SK-N-SH (cell line): ENCODE measurements around the gene EPOP. TPM values are rescaled to one million over a fixed set of nuclear protein-coding genes. Genes with fewer than 3 reads are reported as not detected.
A peak's percentile ranks its signal among the peaks of the same experiment; 100 is the strongest.

ENCODE experiments used
- CTCF ChIA-PET: fragments of 300-600, 350-600 bp; formaldehyde crosslinking; extraction: SDS; loops from one replicate; lab custom pipeline; 2021; lab: Yijun Ruan, JAX
- POLR2A ChIA-PET: fragments of 350-600 bp; sonication (Branson Sonifier 250); formaldehyde crosslinking; extraction: SDS; loops from one replicate; lab custom pipeline; 2020; ENCODE audit warnings: antibody characterized with exemption, inconsistent platforms; lab: Yijun Ruan, JAX
- DNase-seq: peaks from one replicate; pipeline ENCODE4 v3.0.0; 2012
- H2AFZ ChIP-seq: fragments of 200-600 bp; sonication (generic); 2 replicates; pipeline ENCODE4 v1.8.1; 2016; ENCODE audit warnings: antibody characterized with exemption, mild to moderate bottlenecking, low read depth
- H3F3A ChIP-seq: fragments of 200-600 bp; sonication (generic); replicated peaks from 2 replicates; pipeline ENCODE3; 2016; ENCODE audit warnings: antibody characterized with exemption, mild to moderate bottlenecking; ENCODE audit not compliant: insufficient read depth
- H3K27ac ChIP-seq, 2 experiments: fragments of 200-500 bp in 1 of 2; fragments of 200-600 bp in 1 of 2; sonication (Bioruptor generic) in 1 of 2; sonication (generic), shearing (Covaris generic) in 1 of 2; 2 replicates each; pipeline versions ENCODE4 v1.5.1 to v1.6.1; 2014 to 2016; ENCODE audit warnings: low read depth in 2 of 2, inconsistent platforms in 1 of 2, low read length in 1 of 2, mild to moderate bottlenecking in 1 of 2, mixed read lengths in 1 of 2
- H3K27me3 ChIP-seq: fragments of 200-600 bp; sonication (generic), shearing (Covaris generic); 2 replicates; pipeline ENCODE4 v1.6.1; 2016; ENCODE audit warnings: mixed run types; ENCODE audit not compliant: insufficient read depth
- H3K36me3 ChIP-seq, 2 experiments: fragments of 200-500 bp in 1 of 2; fragments of 200-600 bp in 1 of 2; sonication (Bioruptor generic) in 1 of 2; sonication (generic) in 1 of 2; replicated peaks in 1 of 2; 2 replicates each; pipeline versions ENCODE3 to v1.5.1; 2014 to 2016; ENCODE audit warnings: low read length in 1 of 2, mild to moderate bottlenecking in 1 of 2; ENCODE audit not compliant: insufficient read depth in 2 of 2, control insufficient read depth in 1 of 2
- H3K4me1 ChIP-seq, 2 experiments: fragments of 200-500 bp in 1 of 2; fragments of 200-600 bp in 1 of 2; sonication (Bioruptor generic) in 1 of 2; sonication (generic), shearing (Covaris generic) in 1 of 2; 2 replicates each; pipeline versions ENCODE4 v1.5.1 to v1.6.1; 2014 to 2016; ENCODE audit warnings: low read depth in 1 of 2, low read length in 1 of 2, mixed run types in 1 of 2; ENCODE audit not compliant: insufficient read depth in 2 of 2, control insufficient read depth in 1 of 2
- H3K4me2 ChIP-seq: fragments of 200-600 bp; sonication (generic), shearing (Covaris generic); 2 replicates; pipeline ENCODE4 v1.6.1; 2017; ENCODE audit warnings: mixed run types
- H3K4me3 ChIP-seq, 2 experiments: fragments of 200-500 bp in 1 of 2; fragments of 200-600 bp in 1 of 2; sonication (Bioruptor generic) in 1 of 2; sonication (generic), shearing (Covaris generic) in 1 of 2; 2 replicates each; pipeline versions ENCODE4 v1.5.1 to v1.8.1; 2014 to 2016; ENCODE audit warnings: low read depth in 2 of 2, inconsistent platforms in 1 of 2, low read length in 1 of 2, mild to moderate bottlenecking in 1 of 2, mixed read lengths in 1 of 2, moderate library complexity in 1 of 2
- H3K79me2 ChIP-seq: fragments of 200-600 bp; sonication (generic); 2 replicates; pipeline ENCODE4 v1.8.1; 2017; ENCODE audit warnings: mild to moderate bottlenecking; ENCODE audit not compliant: insufficient read depth
- H3K9ac ChIP-seq: fragments of 200-600 bp; sonication (generic); 2 replicates; pipeline ENCODE4 v1.6.1; 2017; ENCODE audit warnings: mixed run types
- H3K9me2 ChIP-seq: fragments of 200-600 bp; sonication (generic); 2 replicates; pipeline ENCODE4 v1.6.1; 2017; ENCODE audit warnings: mixed run types
- H3K9me3 ChIP-seq: fragments of 200-600 bp; sonication (generic); 2 replicates; pipeline ENCODE4 v1.6.1; 2017; ENCODE audit warnings: mixed run types, mild to moderate bottlenecking, moderate library complexity
- H4K20me1 ChIP-seq: fragments of 200-600 bp; sonication (generic); 2 replicates; pipeline ENCODE4 v1.6.1; 2017; ENCODE audit warnings: mild to moderate bottlenecking, mixed run types; ENCODE audit not compliant: insufficient read depth
- CHD2 ChIP-seq: fragments of 150-350 bp; IDR thresholded peaks from 2 replicates; pipeline ENCODE4 v1.6.1; 2018; ENCODE audit warnings: low read length; ENCODE audit not compliant: partially characterized antibody
- CTCF ChIP-seq: fragments of 200-600 bp; sonication (generic); IDR thresholded peaks from 2 replicates; pipeline ENCODE4 v1.6.1; 2017; ENCODE audit warnings: antibody characterized with exemption, mild to moderate bottlenecking, moderate library complexity
- FOSL2 ChIP-seq: IDR thresholded peaks from 2 replicates; pipeline ENCODE4 v1.4.0; 2012; ENCODE audit warnings: low read depth, mild to moderate bottlenecking, moderate library complexity, borderline replicate concordance
- FOXM1 ChIP-seq: IDR thresholded peaks from 2 replicates; pipeline ENCODE4 v1.4.0; 2012; ENCODE audit warnings: low read depth, mild to moderate bottlenecking
- GABPA ChIP-seq: IDR thresholded peaks from 2 replicates; pipeline ENCODE4 v1.4.0; 2012; ENCODE audit warnings: low read depth, mild to moderate bottlenecking
- GATA2 ChIP-seq: sonication (generic); formaldehyde crosslinking; IDR thresholded peaks from 2 replicates; pipeline ENCODE4 v1.5.0; 2020; ENCODE audit warnings: mild to moderate bottlenecking, missing genetic modification reagents
- IRF3 ChIP-seq: fragments of 150-350 bp; IDR thresholded peaks from 2 replicates; pipeline ENCODE4 v1.6.1; 2016; ENCODE audit warnings: mild to moderate bottlenecking, low read depth, low read length
- JUND ChIP-seq: IDR thresholded peaks from 2 replicates; pipeline ENCODE4 v1.4.0; 2012
- MEF2A ChIP-seq: IDR thresholded peaks from 2 replicates; pipeline ENCODE4 v1.4.0; 2012; ENCODE audit warnings: low read depth, borderline replicate concordance
- MXI1 ChIP-seq: IDR thresholded peaks from 2 replicates; pipeline ENCODE4 v1.6.1; 2012; ENCODE audit warnings: mild to moderate bottlenecking, low read depth, low read length, improper control_type of control experiment
- NFIC ChIP-seq: IDR thresholded peaks from 2 replicates; pipeline ENCODE4 v1.4.0; 2012; ENCODE audit warnings: borderline replicate concordance
- PBX3 ChIP-seq: IDR thresholded peaks from 2 replicates; pipeline ENCODE4; 2012
- POLR2AphosphoS5 ChIP-seq: IDR thresholded peaks from 2 replicates; pipeline ENCODE4 v1.6.1; 2012; ENCODE audit warnings: low read depth, low read length
- RAD21 ChIP-seq: IDR thresholded peaks from 2 replicates; pipeline ENCODE4 v1.6.1; 2012; ENCODE audit warnings: mild to moderate bottlenecking, low read length
- RCOR1 ChIP-seq: fragments of 150-350 bp; IDR thresholded peaks from 2 replicates; pipeline ENCODE4 v1.6.1; 2017; ENCODE audit warnings: antibody characterized with exemption, low read length
- RXRA ChIP-seq: IDR thresholded peaks from 2 replicates; pipeline ENCODE4 v1.4.0; 2012; ENCODE audit warnings: low read depth, mild to moderate bottlenecking, borderline replicate concordance
- SIN3A ChIP-seq: IDR thresholded peaks from 2 replicates; pipeline ENCODE4 v1.6.1; 2012; ENCODE audit warnings: low read depth, mild to moderate bottlenecking, low read length, moderate library complexity, borderline replicate concordance
- SMC3 ChIP-seq: IDR thresholded peaks from 2 replicates; pipeline ENCODE4 v1.6.1; 2012; ENCODE audit warnings: low read depth, low read length, improper control_type of control experiment
- TAF1 ChIP-seq: IDR thresholded peaks from 2 replicates; pipeline ENCODE4 v1.6.1; 2012; ENCODE audit warnings: low read depth, mild to moderate bottlenecking, low read length, moderate library complexity, borderline replicate concordance
- TCF12 ChIP-seq: IDR thresholded peaks from 2 replicates; pipeline ENCODE4 v1.4.0; 2012
- TEAD4 ChIP-seq: IDR thresholded peaks from 2 replicates; pipeline ENCODE4 v1.4.0; 2012; ENCODE audit warnings: mild to moderate bottlenecking, borderline replicate concordance; ENCODE audit not compliant: insufficient read depth
- USF2 ChIP-seq: fragments of 150-350 bp; IDR thresholded peaks from 2 replicates; pipeline ENCODE4 v1.6.1; 2017; ENCODE audit warnings: antibody characterized with exemption, low read length, low read depth, borderline replicate concordance
- WGBS: methylation state at CpG from one replicate; pipeline ENCODE4 v1.1.6; 2017; ENCODE audit warnings: low lambda C conversion rate; 5-methylcytosine and 5-hydroxymethylcytosine counted together
- polyA plus RNA-seq, 3 experiments: library from polyadenylated mRNA; depleted of rRNA; stranded (reverse); fragments of >200 nt; gene quantifications; 2 replicates each; pipeline ENCODE4 v1.2.3, GENCODE V29; 2012
- TF ChIP-seq, protein P1 (sequence below): IDR thresholded peaks from 2 replicates; pipeline ENCODE4 v1.4.0; 2012; ENCODE audit warnings: low read depth, borderline replicate concordance
- TF ChIP-seq, protein P2 (sequence below): IDR thresholded peaks from 2 replicates; pipeline ENCODE4 v1.4.0; 2012; ENCODE audit warnings: low read depth, borderline replicate concordance
- TF ChIP-seq, protein P3 (sequence below): IDR thresholded peaks from 2 replicates; pipeline ENCODE4 v1.4.0; 2012; ENCODE audit warnings: low read depth

EPOP gene
- polyA plus RNA-seq, 1 of the 3 experiments (the other 2 are of a cell fraction) = 3.1 TPM

GRCh38 chr17:38705803-38706504 is 31.2 kb upstream of the EPOP start:
- H3K27me3 ChIP-seq = no peaks in the 10 kb centered on the region
- peaks cover 47% of the 10 kb centered on the region; the same call in 1 of the 2 replicates for H3K79me2 ChIP-seq
- peak overlapping the region; percentile 89 for H3K4me2 ChIP-seq
- peaks cover 29% of the 10 kb centered on the region for H3F3A ChIP-seq
- H3K4me1 ChIP-seq = peaks cover 10 to 46% of the 10 kb centered on the region in 2 experiments; a peak in 2 of 4 replicates
- whole genome bisulfite sequencing = 1% methylated on average over 24 of the region's 38 CpGs
- peaks cover 9 to 26% of the 10 kb centered on the region in 2 experiments for H3K36me3 ChIP-seq
- peaks cover 9% of the 10 kb centered on the region; the same call in 1 of the 2 replicates for H4K20me1 ChIP-seq
- H3K9me2 ChIP-seq = no peaks in the 10 kb centered on the region
- POLR2A ChIA-PET = interaction anchor here (1.4 to 3.7 kb wide), 5 partner anchors 10 to 29 kb away, joined by 3 to 14 read pairs (median 5); no protein-coding TSS in a partner anchor
- peak overlapping the region; percentile 88 to 98 for H3K4me3 ChIP-seq
- peak; percentile 81 for DNase-seq
- H3K9ac ChIP-seq = peak overlapping the region; percentile 75; the same call in 1 of the 2 replicates
- H2AFZ ChIP-seq = peak overlapping the region; percentile 66; the same call in 1 of the 2 replicates
- CTCF ChIA-PET = interaction anchor here (0.6 to 3.8 kb wide), 6 partner anchors 25 to 348 kb away, joined by 3 to 25 read pairs (median 4); partner anchors contain the start of gene EPOP
- no peaks in the 10 kb centered on the region for H3K9me3 ChIP-seq
- H3K27ac ChIP-seq = peak overlapping the region in 1 of 2 experiments; percentile 96; a peak in 2 of 4 replicates
- TF ChIP-seq SMC3 (no peak), TCF12 (no peak), TEAD4 (no peak), USF2 (no peak), CTCF (no peak), GATA2 (CRISPR knock-in tag) (no peak), RAD21 (no peak), SIN3A (0 out of 2 replicates have a peak, but pooled peaks have one; percentile 17), FOSL2 (no peak), JUND (no peak), PBX3 (no peak), MXI1 (peak; percentile 82), FOXM1 (no peak), RXRA (no peak), MEF2A (no peak), IRF3 (no peak), NFIC (no peak), TAF1 (0 out of 2 replicates have a peak, but pooled peaks have one; percentile 17), POLR2AphosphoS5 (no peak), CHD2 (no peak), GABPA (peak; percentile 3; the same call in 1 of the 2 replicates), RCOR1 (no peak)
- TF ChIP-seq, protein P1, sequence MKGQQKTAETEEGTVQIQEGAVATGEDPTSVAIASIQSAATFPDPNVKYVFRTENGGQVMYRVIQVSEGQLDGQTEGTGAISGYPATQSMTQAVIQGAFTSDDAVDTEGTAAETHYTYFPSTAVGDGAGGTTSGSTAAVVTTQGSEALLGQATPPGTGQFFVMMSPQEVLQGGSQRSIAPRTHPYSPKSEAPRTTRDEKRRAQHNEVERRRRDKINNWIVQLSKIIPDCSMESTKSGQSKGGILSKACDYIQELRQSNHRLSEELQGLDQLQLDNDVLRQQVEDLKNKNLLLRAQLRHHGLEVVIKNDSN = no peak
- TF ChIP-seq, protein P2, sequence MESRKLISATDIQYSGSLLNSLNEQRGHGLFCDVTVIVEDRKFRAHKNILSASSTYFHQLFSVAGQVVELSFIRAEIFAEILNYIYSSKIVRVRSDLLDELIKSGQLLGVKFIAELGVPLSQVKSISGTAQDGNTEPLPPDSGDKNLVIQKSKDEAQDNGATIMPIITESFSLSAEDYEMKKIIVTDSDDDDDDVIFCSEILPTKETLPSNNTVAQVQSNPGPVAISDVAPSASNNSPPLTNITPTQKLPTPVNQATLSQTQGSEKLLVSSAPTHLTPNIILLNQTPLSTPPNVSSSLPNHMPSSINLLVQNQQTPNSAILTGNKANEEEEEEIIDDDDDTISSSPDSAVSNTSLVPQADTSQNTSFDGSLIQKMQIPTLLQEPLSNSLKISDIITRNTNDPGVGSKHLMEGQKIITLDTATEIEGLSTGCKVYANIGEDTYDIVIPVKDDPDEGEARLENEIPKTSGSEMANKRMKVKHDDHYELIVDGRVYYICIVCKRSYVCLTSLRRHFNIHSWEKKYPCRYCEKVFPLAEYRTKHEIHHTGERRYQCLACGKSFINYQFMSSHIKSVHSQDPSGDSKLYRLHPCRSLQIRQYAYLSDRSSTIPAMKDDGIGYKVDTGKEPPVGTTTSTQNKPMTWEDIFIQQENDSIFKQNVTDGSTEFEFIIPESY = no peak
- TF ChIP-seq, protein P3, sequence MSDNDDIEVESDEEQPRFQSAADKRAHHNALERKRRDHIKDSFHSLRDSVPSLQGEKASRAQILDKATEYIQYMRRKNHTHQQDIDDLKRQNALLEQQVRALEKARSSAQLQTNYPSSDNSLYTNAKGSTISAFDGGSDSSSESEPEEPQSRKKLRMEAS = peak; percentile 66
